ENCODE data around the gene OSTM1. TPM values are rescaled to one million over a fixed set of nuclear protein-coding genes. Genes with fewer than 3 reads are reported as not detected.
"Not testable (repeated sequence)": the region's sequence is repeated elsewhere in the genome, so short reads cannot be mapped to it uniquely, and the experiment has no call there.

OSTM1 gene
- total RNA-seq, 1 donor from 2014 or later = 16.8 TPM

GRCh38 chr6:108027056-108027455 lies 47.5 kb downstream of the OSTM1 start:
- Mint-ChIP-seq H3K27me3 (no peaks in the 10 kb centered on the region), H3K9me3 (no peaks in the 10 kb centered on the region), H3K4me1 (no peaks in the 10 kb centered on the region), H3K4me3 (no peak overlapping the region), H3K36me3 (ENCODE audit: low read depth) (no peaks in the 10 kb centered on the region), H3K27ac (no peak overlapping the region)
- intact Hi-C loops (cut with micrococcal nuclease) = no loop called here
- DNase-seq = no peak

- intact Hi-C loops (cut with micrococcal nuclease) = no loop called here
Observed at GRCh38 chr6:108024427-108025073, 50.0 kb downstream of the OSTM1 start.

GRCh38 chr6:108020472-108021116 lies 53.9 kb downstream of the OSTM1 start:
- no peak overlapping the region for H3K27ac Mint-ChIP-seq
- intact Hi-C loops (cut with micrococcal nuclease) = no loop called here
- H3K36me3 Mint-ChIP-seq (ENCODE audit: low read depth) = no peaks in the 10 kb centered on the region
- peaks cover 3% of the 10 kb centered on the region for H3K27me3 Mint-ChIP-seq
- H3K4me3 Mint-ChIP-seq = no peak overlapping the region
- DNase-seq = no peak
- no peaks in the 10 kb centered on the region for H3K4me1 Mint-ChIP-seq
- H3K9me3 Mint-ChIP-seq = peaks cover 7% of the 10 kb centered on the region

More at GRCh38 chr6:108024427-108025073, 50.0 kb downstream of the OSTM1 start:
- Mint-ChIP-seq H3K27me3 (no peaks in the 10 kb centered on the region), H3K9me3 (no peaks in the 10 kb centered on the region), H3K4me1 (no peaks in the 10 kb centered on the region), H3K36me3 (ENCODE audit: low read depth) (no peaks in the 10 kb centered on the region), H3K27ac (no peak overlapping the region), H3K4me3 (no peak overlapping the region)
- DNase-seq = no peak

DNA sequence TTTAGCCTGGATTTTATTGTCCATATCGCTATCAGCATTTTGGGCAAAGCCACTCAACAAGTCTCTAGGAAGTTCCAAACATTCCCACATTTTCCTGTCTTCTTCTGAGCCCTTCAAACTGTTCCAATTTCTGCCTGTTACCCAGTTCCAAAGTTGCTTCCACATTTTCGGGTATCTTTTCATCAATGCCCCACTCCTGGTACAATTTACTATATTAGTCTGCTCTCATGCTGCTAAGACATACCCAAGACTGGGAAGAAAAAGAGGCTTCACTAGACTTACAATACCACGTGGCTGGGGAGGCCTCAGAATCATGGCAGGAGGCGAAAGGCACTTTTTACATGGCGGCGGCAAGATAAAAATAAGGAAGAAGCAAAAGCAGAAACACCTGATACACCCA lies 58.3 kb downstream of the OSTM1 start:
- H3K36me3 Mint-ChIP-seq (ENCODE audit: low read depth); H3K27ac Mint-ChIP-seq; intact Hi-C loops (cut with micrococcal nuclease); H3K4me3 Mint-ChIP-seq; H3K4me1 Mint-ChIP-seq; DNase-seq; H3K27me3 Mint-ChIP-seq: not testable (repeated sequence)
- peaks cover 11% of the 10 kb centered on the region for H3K9me3 Mint-ChIP-seq

GRCh38 chr6:108013787-108014439 lies 60.6 kb downstream of the OSTM1 start:
- DNase-seq = no peak
- intact Hi-C loops (cut with micrococcal nuclease) = no loop called here
- Mint-ChIP-seq H3K4me3 (no peak overlapping the region), H3K27ac (no peak overlapping the region), H3K4me1 (no peaks in the 10 kb centered on the region), H3K36me3 (ENCODE audit: low read depth) (no peaks in the 10 kb centered on the region), H3K9me3 (peaks cover 20% of the 10 kb centered on the region), H3K27me3 (peaks cover 3% of the 10 kb centered on the region)

GRCh38 chr6:108009894-108010293 lies 64.6 kb downstream of the OSTM1 start:
- no peak overlapping the region for H3K4me3 Mint-ChIP-seq
- intact Hi-C loops (cut with micrococcal nuclease) = no loop called here
- no peaks in the 10 kb centered on the region for H3K27me3 Mint-ChIP-seq
- H3K36me3 Mint-ChIP-seq (ENCODE audit: low read depth) = no peaks in the 10 kb centered on the region
- no peak overlapping the region for H3K27ac Mint-ChIP-seq
- no peak for DNase-seq
- H3K4me1 Mint-ChIP-seq = no peaks in the 10 kb centered on the region
- peaks cover 13% of the 10 kb centered on the region for H3K9me3 Mint-ChIP-seq

DNA sequence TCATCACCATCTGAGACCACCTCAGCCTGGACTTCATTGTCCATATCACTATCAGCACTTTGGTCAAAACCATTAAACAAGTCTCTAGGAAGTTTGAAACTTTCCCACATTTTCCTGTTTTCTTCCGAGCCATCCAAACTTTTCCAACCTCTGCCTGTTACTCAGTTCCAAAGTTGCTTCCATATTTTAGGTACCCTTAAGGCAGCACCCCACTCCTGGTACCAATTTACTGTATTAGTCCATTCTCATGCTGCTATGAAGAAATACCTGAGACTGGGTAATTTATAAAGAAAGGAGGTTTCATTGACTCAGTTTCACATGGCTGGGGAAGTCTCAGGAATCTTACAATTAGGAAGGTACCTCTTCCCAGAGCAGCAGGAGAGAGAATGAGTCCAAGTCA lies 65.3 kb downstream of the OSTM1 start:
- H3K27ac Mint-ChIP-seq; intact Hi-C loops (cut with micrococcal nuclease); H3K4me1 Mint-ChIP-seq; H3K36me3 Mint-ChIP-seq (ENCODE audit: low read depth); H3K4me3 Mint-ChIP-seq; H3K27me3 Mint-ChIP-seq; DNase-seq: not testable (repeated sequence)
- peaks cover 11% of the 10 kb centered on the region for H3K9me3 Mint-ChIP-seq

DNA sequence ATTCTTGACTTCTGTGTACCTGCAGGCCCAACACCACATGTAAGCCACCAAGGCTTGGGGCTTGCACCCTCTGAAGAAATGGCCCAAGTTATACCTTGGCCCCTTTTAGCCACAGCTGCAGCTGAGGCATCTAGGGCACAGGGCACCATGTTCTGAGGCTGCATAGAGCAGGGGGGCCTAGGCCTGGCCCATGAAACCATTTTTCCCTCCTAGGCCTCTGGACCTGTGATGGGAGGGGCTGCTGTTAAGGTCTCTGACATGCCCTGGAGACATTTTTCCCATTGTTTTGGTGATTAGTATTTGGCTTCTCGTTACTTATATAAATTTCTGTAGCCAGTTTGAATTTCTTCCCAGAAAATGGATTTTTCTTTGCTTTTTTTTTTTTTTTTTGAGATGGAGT lies 66.2 kb downstream of the OSTM1 start:
- Mint-ChIP-seq H3K27me3 (no peaks in the 10 kb centered on the region), H3K9me3 (peaks cover 11% of the 10 kb centered on the region), H3K27ac (no peak overlapping the region), H3K4me3 (no peak overlapping the region), H3K36me3 (ENCODE audit: low read depth) (no peaks in the 10 kb centered on the region), H3K4me1 (no peaks in the 10 kb centered on the region)
- no peak for DNase-seq
- intact Hi-C loops (cut with micrococcal nuclease) = no loop called here

DNA sequence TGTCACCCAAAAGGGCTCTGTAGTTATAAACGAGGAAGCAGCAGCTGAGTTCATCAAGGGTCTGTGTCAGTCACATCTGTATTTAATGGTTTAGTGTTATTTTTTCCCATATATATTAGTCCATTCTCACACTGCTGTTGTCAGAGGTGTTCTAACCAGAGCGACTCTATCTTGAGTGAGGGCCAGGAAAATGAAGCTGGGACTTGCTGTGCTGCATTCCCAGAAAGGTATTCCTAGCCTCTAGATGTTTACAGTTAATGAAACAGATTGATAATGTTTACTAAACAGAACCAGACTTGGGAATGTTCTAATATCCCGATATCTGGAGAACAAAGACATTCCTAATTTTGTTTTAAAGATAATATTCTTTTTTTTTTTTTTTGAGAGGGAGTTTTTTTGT lies 68.6 kb downstream of the OSTM1 start:
- intact Hi-C loops (cut with micrococcal nuclease) = no loop called here
- Mint-ChIP-seq H3K27me3 (peaks cover 9% of the 10 kb centered on the region), H3K4me1 (no peaks in the 10 kb centered on the region)

DNA sequence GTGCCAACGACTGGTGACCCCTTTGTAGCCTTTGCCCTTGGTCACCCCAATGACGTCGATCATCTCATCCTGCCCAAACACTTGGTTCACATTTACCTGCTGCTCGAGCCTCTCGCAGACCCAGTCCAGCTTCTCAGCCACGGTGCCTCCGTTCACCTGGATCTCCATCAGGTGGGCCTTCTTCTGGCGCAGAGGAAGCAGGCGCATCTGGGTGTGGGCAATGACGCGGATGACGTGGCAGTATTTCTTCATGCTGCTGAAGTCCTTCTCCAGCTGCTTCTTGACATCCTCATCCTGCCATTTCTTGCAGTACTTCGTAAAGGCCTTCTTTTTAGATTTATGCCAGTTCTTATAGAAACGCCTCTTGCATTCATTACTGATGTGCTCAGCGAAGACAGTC lies 69.7 kb downstream of the OSTM1 start:
- intact Hi-C loops (cut with micrococcal nuclease) = no loop called here
- DNase-seq = no peak
- Mint-ChIP-seq H3K27ac (no peak overlapping the region), H3K9me3 (peaks cover 11% of the 10 kb centered on the region), H3K27me3 (peaks cover 9% of the 10 kb centered on the region), H3K4me3 (no peak overlapping the region), H3K36me3 (ENCODE audit: low read depth) (no peaks in the 10 kb centered on the region), H3K4me1 (no peaks in the 10 kb centered on the region)

More for the DNA sequence above, 68.6 kb downstream of the OSTM1 start:
- Mint-ChIP-seq H3K9me3 (peaks cover 11% of the 10 kb centered on the region), H3K4me3 (no peak overlapping the region), H3K27ac (no peak overlapping the region), H3K36me3 (ENCODE audit: low read depth) (no peaks in the 10 kb centered on the region)
- no peak for DNase-seq

DNA sequence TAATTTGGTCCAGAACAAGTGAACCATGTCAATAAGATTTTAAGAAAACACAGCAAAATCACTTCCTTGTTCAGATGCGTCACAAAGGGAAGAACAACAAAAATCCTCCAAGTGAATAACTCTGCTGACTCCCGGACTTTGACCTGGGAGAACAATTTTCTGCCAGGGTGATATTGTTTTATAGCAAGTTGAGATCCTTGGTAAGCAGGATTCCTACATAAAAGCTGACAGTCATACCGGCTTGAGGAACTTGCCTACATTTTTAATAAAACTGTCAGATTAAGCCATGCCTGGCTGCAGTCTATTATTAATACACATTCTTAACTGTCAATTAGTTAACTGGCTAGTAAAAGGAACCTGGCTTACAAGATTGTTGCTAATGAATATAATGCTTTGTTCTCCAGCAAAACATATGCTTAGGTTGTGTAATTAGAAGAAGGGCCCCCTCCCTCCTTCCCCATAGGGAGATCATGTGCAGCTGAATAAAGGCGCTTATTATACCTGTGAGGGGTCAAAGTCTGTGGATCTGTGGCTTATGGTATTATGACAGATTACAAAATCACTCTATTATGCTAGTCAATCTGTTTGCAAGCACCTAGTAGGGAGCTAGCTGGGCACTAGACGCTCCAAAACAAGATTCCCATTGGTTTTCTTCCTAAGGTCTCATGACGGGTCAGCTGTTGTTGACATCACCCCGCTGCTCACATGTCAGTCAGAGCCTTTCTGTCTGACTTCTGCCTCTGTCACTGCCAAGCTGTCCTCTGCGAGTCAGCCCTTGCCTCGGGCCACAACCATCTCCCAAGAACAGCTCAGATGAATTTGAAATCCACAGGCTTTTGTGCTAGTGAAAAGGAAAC lies 71.9 kb downstream of the OSTM1 start:
- Mint-ChIP-seq H3K4me3 (no peak overlapping the region), H3K27me3 (peaks cover 12% of the 10 kb centered on the region), H3K9me3 (no peaks in the 10 kb centered on the region), H3K4me1 (no peaks in the 10 kb centered on the region), H3K36me3 (ENCODE audit: low read depth) (no peaks in the 10 kb centered on the region), H3K27ac (no peak overlapping the region)
- intact Hi-C loops (cut with micrococcal nuclease) = no loop called here
- DNase-seq = no peak

DNA sequence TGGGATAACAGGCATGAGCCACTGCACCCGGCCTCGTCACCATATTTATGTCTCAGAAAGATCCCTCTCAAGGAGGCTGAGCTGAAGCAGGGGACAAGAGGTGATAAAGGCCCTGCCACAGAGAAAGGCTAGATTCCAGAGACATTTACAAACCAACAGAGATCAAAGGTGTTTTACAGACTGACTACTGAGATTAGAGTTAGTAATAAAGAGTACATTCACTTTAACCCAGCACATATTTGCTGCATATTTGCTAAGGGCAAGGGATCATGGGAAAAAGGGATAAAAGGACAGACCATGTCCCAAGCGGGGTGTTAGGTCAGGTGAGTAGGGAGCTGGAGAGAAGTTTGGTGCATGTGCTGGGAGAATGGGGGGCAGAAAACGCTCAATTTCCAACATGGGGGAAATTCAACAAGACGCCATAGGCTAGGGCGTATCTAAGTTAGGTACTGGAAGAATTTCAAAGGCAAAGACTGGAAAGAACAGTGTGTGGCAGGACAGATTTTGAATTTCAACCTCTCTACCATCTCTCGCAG lies 72.8 kb downstream of the OSTM1 start:
- intact Hi-C loops (cut with micrococcal nuclease) = no loop called here
- no peak for DNase-seq
- Mint-ChIP-seq H3K27ac (no peak overlapping the region), H3K4me1 (no peaks in the 10 kb centered on the region), H3K27me3 (peaks cover 12% of the 10 kb centered on the region), H3K36me3 (ENCODE audit: low read depth) (no peaks in the 10 kb centered on the region), H3K9me3 (no peaks in the 10 kb centered on the region), H3K4me3 (no peak overlapping the region)

- H3K27me3 Mint-ChIP-seq = peaks cover 12% of the 10 kb centered on the region
- DNase-seq; H3K4me3 Mint-ChIP-seq; H3K36me3 Mint-ChIP-seq (ENCODE audit: low read depth); intact Hi-C loops (cut with micrococcal nuclease); H3K9me3 Mint-ChIP-seq; H3K27ac Mint-ChIP-seq; H3K4me1 Mint-ChIP-seq: not testable (repeated sequence)
Observed at GRCh38 chr6:108000259-108000658, 74.3 kb downstream of the OSTM1 start.
